Endothelial cell (in vitro differentiated cells): ENCODE measurements around the gene NPB. TPM values are rescaled to one million over a fixed set of nuclear protein-coding genes. Genes with fewer than 3 reads are reported as not detected.

Experiments
- DNase-seq: peaks from one replicate; pipeline ENCODE4 v3.0.0; 2021; ENCODE audit warnings: low spot score
- H3K27ac Mint-ChIP-seq: one replicate; pipeline ENCODE4 v1.8.0; 2021; ENCODE audit warnings: mixed read lengths, inconsistent platforms; ENCODE audit not compliant: unreplicated experiment
- H3K27me3 Mint-ChIP-seq: one replicate; pipeline ENCODE4 v1.8.0; 2021; ENCODE audit warnings: mild to moderate bottlenecking, moderate library complexity, mixed read lengths, inconsistent platforms; ENCODE audit not compliant: unreplicated experiment
- H3K36me3 Mint-ChIP-seq: one replicate; pipeline ENCODE4 v1.8.0; 2021; ENCODE audit warnings: mild to moderate bottlenecking, low read depth, mixed read lengths, inconsistent platforms; ENCODE audit not compliant: unreplicated experiment
- H3K4me1 Mint-ChIP-seq: one replicate; pipeline ENCODE4 v1.8.0; 2021; ENCODE audit warnings: mild to moderate bottlenecking, mixed read lengths, inconsistent platforms; ENCODE audit not compliant: unreplicated experiment
- H3K4me3 Mint-ChIP-seq: one replicate; pipeline ENCODE4 v1.8.0; 2021; ENCODE audit warnings: mild to moderate bottlenecking, mixed read lengths, inconsistent platforms; ENCODE audit not compliant: unreplicated experiment
- H3K9me3 Mint-ChIP-seq: one replicate; pipeline ENCODE4 v1.8.0; 2021; ENCODE audit warnings: mixed read lengths, inconsistent platforms; ENCODE audit not compliant: unreplicated experiment
- total RNA-seq: library from RNA; stranded (reverse); fragmentation: NEBNext Ultra II Directional; extraction: Animal tissue kit (Norgen Biotek cat#: 25700); gene quantifications from one replicate; pipeline ENCODE4 v1.2.1, GENCODE V29; 2021; ENCODE audit not compliant: unreplicated experiment
- TF ChIP-seq, protein P1 (sequence below): fragments of 200-600 bp; sonication (generic); IDR thresholded peaks from one replicate; pipeline ENCODE4 v1.5.0; 2021; ENCODE audit warnings: antibody characterized with exemption; ENCODE audit not compliant: unreplicated experiment

The NPB gene
- total RNA-seq, 1 donor from 2014 or later: 0.56 TPM

DNA sequence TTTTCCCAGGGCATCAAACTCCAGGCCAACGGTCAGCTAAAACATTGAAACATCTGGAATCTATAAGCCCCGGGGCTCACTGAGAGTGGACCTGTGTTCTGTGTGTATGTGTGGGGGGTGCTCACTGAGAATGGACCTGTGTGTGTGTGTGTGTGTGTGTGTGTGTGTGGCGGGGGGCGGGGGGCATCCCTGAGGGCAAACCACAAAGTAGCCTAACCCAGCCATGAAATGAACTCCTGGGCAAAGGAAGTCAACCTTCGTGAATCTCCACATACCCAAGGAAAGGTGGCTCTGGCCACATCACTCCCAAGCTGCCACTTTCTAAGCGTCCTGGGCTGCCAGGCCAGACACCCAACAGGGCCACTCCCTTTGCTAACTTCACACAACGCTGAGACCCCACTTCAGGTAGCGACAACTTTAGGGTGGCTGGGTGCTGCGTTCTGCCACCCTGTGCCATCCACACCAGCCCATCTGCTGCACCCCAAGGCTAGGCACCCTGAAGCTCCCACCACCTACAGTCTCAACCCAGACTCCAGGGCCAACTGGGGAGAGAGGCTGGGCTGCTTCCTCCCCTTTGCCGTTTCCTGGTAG lies 23.9 kb downstream of the NPB start:
- peaks cover 21% of the 10 kb centered on the region for H3K27me3 Mint-ChIP-seq
- H3K4me1 Mint-ChIP-seq: peaks cover 13% of the 10 kb centered on the region
- DNase-seq: no peak
- TF ChIP-seq, protein P1, sequence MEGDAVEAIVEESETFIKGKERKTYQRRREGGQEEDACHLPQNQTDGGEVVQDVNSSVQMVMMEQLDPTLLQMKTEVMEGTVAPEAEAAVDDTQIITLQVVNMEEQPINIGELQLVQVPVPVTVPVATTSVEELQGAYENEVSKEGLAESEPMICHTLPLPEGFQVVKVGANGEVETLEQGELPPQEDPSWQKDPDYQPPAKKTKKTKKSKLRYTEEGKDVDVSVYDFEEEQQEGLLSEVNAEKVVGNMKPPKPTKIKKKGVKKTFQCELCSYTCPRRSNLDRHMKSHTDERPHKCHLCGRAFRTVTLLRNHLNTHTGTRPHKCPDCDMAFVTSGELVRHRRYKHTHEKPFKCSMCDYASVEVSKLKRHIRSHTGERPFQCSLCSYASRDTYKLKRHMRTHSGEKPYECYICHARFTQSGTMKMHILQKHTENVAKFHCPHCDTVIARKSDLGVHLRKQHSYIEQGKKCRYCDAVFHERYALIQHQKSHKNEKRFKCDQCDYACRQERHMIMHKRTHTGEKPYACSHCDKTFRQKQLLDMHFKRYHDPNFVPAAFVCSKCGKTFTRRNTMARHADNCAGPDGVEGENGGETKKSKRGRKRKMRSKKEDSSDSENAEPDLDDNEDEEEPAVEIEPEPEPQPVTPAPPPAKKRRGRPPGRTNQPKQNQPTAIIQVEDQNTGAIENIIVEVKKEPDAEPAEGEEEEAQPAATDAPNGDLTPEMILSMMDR: no peak
- H3K4me3 Mint-ChIP-seq: peak overlapping the region; percentile 87
- no peaks in the 10 kb centered on the region for H3K36me3 Mint-ChIP-seq
- H3K27ac Mint-ChIP-seq: peak overlapping the region; percentile 81
- H3K9me3 Mint-ChIP-seq: no peaks in the 10 kb centered on the region

DNA sequence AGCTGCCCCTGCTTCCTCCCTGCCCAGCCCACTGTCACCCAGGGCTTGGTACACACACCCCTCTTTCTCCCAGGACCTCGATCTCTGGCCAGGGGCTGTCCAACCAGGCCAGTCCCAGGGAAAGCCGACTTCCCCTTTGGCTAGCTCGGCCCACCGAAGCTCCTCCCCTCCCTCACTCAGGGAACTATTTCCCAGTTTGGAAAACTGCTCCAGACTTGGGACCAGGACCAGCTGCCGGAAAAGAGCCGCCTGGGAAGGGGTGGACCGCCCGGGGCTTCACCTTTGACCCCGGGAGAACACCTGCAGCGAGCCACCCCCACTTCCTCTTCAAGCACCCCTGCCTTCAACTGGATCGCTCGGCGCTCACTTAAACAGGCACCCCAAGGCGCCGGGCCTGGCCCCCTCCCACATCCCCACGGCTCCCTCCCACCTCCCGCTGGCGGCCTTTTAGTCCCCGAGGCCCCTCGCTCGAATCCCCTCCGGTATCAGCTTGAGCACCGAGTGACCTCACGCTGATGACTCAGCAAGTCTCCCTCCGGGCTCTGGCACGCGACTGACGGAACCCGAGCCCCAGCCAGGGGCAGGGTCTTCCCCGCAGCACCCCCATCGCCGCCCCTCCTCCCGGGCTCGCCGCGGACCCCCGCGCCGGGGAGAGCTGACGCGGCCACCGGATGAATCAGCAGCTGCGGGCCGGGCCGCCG lies 24.6 kb downstream of the NPB start:
- TF ChIP-seq, protein P1: no peak
- H3K4me1 Mint-ChIP-seq: peaks cover 13% of the 10 kb centered on the region

DNA sequence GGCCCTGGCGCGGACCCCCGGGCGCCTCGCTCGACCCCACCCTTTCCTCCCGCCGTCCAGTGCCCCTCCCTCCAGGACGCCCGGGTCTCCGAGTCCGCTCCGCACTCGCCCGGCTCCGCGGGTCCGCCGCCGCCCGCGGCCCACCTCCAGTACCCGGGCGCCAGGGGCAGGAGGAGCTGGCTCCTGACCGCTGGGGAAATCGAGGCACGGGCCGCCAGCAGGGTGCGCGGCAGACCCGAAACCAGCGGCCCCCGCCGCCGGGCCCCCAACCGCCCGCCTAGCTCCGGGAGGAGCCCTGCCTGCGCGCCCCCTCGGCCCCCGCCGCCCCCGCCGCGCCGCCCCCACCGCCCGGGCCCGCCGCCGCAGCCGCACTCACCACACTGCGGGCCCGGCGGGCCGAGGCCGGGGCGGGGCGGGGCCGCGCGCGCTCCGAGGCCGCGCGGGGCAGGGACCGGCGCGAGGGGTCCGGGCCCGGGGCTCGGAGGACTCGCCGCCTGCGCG lies 25.2 kb downstream of the NPB start:
- peaks cover 13% of the 10 kb centered on the region for H3K4me1 Mint-ChIP-seq

More for the DNA sequence above, 24.6 kb downstream of the NPB start:
- peak; percentile 67 for DNase-seq
- Mint-ChIP-seq H3K36me3 (no peaks in the 10 kb centered on the region), H3K27me3 (peaks cover 22% of the 10 kb centered on the region), H3K9me3 (no peaks in the 10 kb centered on the region), H3K4me3 (peak overlapping the region; percentile 87), H3K27ac (peak overlapping the region; percentile 81)

DNA sequence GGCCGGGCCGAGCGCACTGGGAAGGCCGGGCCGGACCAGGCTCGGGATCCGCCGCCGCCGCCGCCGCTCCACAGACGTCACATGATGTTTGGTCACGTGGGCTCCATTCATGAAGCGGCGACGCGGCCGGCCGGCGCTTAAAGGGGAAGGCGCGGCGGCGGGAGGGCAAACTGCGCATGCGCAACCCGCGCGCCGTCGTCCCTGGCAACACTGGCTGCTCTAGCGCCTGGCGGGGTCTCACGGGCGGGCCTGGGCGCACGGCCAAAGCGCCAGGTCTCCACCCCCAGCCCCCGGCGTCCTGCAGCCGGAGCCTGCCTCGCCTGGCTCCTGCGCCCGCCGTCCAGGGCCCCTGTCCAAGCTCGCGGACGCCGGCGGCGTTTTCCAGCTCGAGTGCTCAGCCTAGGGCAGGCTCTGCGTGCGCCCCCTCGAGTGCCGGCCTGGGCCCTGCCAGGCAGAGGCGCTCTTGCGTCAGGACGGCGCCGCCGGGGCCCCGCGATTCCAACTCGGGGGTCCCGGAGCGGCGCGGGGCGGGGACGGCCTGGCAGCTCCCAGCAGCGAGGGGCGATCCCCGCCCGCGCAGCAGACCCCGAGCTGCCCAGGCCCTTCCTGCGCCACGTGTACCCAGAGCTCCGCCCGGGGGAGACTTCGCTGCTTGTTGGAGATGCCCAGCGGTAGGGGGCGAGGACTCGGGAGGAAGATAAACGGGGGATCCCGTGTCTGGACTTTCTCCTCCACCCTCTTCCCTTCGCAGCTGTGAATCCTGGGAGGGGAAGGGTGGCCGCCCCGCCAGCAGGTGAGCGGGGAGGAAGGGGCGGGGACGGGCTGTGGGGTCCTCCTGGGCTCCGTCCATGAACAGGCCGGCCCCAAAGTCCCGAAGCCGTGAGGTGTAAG lies 25.9 kb downstream of the NPB start, which contains the start of gene MAFG:
MAFG (minus strand) TSS at position 83 of the 891 bp plus-strand sequence. CDS start 4,550 bp downstream, outside the sequence.
- peak within 1 kb of the TSS; percentile 87 for H3K4me3 Mint-ChIP-seq
- H3K27ac Mint-ChIP-seq: peak within 1 kb of the TSS; percentile 81
- TF ChIP-seq, protein P1: peak; percentile 29
- DNase-seq: peak; percentile 92
- H3K4me1 Mint-ChIP-seq: peaks cover 13% of the 10 kb centered on the region
- H3K9me3 Mint-ChIP-seq: no peaks in the 10 kb centered on the region
- H3K36me3 Mint-ChIP-seq: peaks cover 5% of the 10 kb centered on the region
- H3K27me3 Mint-ChIP-seq: peaks cover 21% of the 10 kb centered on the region

More for the DNA sequence above, 25.2 kb downstream of the NPB start:
- TF ChIP-seq, protein P1: no peak
- DNase-seq: no peak
- H3K27ac Mint-ChIP-seq: no peak overlapping the region
- H3K27me3 Mint-ChIP-seq: peaks cover 22% of the 10 kb centered on the region
- no peak overlapping the region for H3K4me3 Mint-ChIP-seq
- H3K36me3 Mint-ChIP-seq: peaks cover 3% of the 10 kb centered on the region
- no peaks in the 10 kb centered on the region for H3K9me3 Mint-ChIP-seq
